ENCODE data around the gene ARAF. TPM values are rescaled to one million over a fixed set of nuclear protein-coding genes. Genes with fewer than 3 reads are reported as not detected.

ARAF gene
- total and polyA plus RNA-seq, 2 of the 13 experiments (the other 11 are each of a cell fraction or from before 2014, with no cell fraction given): 18.0 to 33.1 TPM

DNA sequence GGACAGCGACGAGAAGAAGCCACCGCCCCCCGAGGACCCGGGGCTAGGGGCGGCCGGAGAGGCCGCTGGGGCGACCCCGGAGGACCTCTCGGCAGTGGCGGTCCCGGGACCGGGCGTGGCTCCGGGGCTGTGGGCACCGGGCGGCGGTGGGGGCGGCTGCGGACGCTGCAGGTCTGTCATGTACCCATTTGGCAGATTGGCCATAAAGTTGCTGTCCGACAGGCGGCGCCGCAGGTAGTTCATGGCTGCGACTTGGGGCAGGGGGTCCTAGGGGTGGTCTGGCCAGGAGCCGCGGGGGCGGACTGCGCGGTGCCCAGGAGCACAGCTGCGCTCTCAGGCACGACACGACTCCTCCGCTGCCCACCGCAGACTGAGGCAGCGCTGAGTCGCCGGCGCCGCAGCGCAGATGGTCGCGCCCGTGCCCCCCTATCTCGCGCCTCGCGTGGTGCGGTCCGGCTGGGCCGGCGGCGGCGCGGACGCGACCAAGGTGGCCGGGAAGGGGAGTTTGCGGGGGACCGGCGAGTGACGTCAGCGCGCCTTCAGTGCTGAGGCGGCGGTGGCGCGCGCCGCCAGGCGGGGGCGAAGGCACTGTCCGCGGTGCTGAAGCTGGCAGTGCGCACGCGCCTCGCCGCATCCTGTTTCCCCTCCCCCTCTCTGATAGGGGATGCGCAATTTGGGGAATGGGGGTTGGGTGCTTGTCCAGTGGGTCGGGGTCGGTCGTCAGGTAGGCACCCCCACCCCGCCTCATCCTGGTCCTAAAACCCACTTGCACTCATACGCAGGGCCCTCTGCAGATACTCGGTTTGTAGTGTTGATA lies 58.7 kb downstream of the ARAF start, which contains the start of gene SYN1 (continued):
- no peak for TF ChIP-seq ZNF879 (CRISPR knock-in tag; IDR thresholded peaks at IDR 0.05)
- TF ChIP-seq MYC (CRISPR knock-in tag; IDR thresholded peaks at IDR 0.05; ENCODE audit: borderline replicate concordance): peak; percentile 48; the same call in 1 of the 2 replicates
- no peak for TF ChIP-seq ELF1 (CRISPR knock-in tag; IDR thresholded peaks at IDR 0.05)
- TF ChIP-seq, protein P1, sequence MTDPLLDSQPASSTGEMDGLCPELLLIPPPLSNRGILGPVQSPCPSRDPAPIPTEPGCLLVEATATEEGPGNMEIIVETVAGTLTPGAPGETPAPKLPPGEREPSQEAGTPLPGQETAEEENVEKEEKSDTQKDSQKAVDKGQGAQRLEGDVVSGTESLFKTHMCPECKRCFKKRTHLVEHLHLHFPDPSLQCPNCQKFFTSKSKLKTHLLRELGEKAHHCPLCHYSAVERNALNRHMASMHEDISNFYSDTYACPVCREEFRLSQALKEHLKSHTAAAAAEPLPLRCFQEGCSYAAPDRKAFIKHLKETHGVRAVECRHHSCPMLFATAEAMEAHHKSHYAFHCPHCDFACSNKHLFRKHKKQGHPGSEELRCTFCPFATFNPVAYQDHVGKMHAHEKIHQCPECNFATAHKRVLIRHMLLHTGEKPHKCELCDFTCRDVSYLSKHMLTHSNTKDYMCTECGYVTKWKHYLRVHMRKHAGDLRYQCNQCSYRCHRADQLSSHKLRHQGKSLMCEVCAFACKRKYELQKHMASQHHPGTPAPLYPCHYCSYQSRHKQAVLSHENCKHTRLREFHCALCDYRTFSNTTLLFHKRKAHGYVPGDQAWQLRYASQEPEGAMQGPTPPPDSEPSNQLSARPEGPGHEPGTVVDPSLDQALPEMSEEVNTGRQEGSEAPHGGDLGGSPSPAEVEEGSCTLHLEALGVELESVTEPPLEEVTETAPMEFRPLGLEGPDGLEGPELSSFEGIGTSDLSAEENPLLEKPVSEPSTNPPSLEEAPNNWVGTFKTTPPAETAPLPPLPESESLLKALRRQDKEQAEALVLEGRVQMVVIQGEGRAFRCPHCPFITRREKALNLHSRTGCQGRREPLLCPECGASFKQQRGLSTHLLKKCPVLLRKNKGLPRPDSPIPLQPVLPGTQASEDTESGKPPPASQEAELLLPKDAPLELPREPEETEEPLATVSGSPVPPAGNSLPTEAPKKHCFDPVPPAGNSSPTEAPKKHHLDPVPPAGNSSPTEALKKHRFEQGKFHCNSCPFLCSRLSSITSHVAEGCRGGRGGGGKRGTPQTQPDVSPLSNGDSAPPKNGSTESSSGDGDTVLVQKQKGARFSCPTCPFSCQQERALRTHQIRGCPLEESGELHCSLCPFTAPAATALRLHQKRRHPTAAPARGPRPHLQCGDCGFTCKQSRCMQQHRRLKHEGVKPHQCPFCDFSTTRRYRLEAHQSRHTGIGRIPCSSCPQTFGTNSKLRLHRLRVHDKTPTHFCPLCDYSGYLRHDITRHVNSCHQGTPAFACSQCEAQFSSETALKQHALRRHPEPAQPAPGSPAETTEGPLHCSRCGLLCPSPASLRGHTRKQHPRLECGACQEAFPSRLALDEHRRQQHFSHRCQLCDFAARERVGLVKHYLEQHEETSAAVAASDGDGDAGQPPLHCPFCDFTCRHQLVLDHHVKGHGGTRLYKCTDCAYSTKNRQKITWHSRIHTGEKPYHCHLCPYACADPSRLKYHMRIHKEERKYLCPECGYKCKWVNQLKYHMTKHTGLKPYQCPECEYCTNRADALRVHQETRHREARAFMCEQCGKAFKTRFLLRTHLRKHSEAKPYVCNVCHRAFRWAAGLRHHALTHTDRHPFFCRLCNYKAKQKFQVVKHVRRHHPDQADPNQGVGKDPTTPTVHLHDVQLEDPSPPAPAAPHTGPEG (CRISPR knock-in tag; IDR thresholded peaks at IDR 0.05): no peak
- TF ChIP-seq TGIF2 (CRISPR knock-in tag; IDR thresholded peaks at IDR 0.05): peak; percentile 45; the same call in 1 of the 2 replicates
- no peak for TF ChIP-seq NFE2 (CRISPR knock-in tag; IDR thresholded peaks at IDR 0.05)
- no peak for TF ChIP-seq ZNF678 (CRISPR knock-in tag; IDR thresholded peaks at IDR 0.05)
- TF ChIP-seq KAT7 (CRISPR knock-in tag; IDR thresholded peaks at IDR 0.05; ENCODE audit: borderline replicate concordance): no peak
- no peak for TF ChIP-seq ZSCAN20 (CRISPR knock-in tag; IDR thresholded peaks at IDR 0.05; ENCODE audit: borderline replicate concordance)
- TF ChIP-seq ZNF383 (CRISPR knock-in tag; IDR thresholded peaks at IDR 0.05; ENCODE audit: borderline replicate concordance): no peak
- no peak for TF ChIP-seq ZNF260 (CRISPR knock-in tag; IDR thresholded peaks at IDR 0.05; ENCODE audit: borderline replicate concordance, low read depth)
- TF ChIP-seq ZNF207 (IDR thresholded peaks at IDR 0.05; ENCODE audit: borderline replicate concordance): no peak
- TF ChIP-seq ZNF446 (CRISPR knock-in tag; IDR thresholded peaks at IDR 0.05): no peak
- TF ChIP-seq JDP2 (CRISPR knock-in tag; IDR thresholded peaks at IDR 0.05; ENCODE audit: borderline replicate concordance): no peak
- peak; percentile 57; the same call in 1 of the 2 replicates for TF ChIP-seq ZNF749 (CRISPR knock-in tag; IDR thresholded peaks at IDR 0.05; ENCODE audit: borderline replicate concordance)
- TF ChIP-seq ZNF850 (CRISPR knock-in tag; conservative IDR thresholded peaks at IDR 0.05): no peak
- TF ChIP-seq KLF16 (CRISPR knock-in tag; IDR thresholded peaks at IDR 0.05): peak in 1 of 2 experiments; percentile 51; a peak in 1 of 4 replicates
- TF ChIP-seq NFYC (CRISPR knock-in tag; IDR thresholded peaks at IDR 0.05): no peak
- TF ChIP-seq ZNF160 (CRISPR knock-in tag; IDR thresholded peaks at IDR 0.05): peak; percentile 27; the same call in 1 of the 2 replicates
- TF ChIP-seq ZNF138 (CRISPR knock-in tag; IDR thresholded peaks at IDR 0.05; ENCODE audit: low read depth): no peak
- TF ChIP-seq IRX3 (CRISPR knock-in tag; IDR thresholded peaks at IDR 0.05; ENCODE audit: borderline replicate concordance, low read depth): no peak
- TF ChIP-seq KMT2B (CRISPR knock-in tag; IDR thresholded peaks at IDR 0.05): 0 out of 2 replicates have a peak, but pooled peaks have one; percentile 48
- TF ChIP-seq, protein P2, sequence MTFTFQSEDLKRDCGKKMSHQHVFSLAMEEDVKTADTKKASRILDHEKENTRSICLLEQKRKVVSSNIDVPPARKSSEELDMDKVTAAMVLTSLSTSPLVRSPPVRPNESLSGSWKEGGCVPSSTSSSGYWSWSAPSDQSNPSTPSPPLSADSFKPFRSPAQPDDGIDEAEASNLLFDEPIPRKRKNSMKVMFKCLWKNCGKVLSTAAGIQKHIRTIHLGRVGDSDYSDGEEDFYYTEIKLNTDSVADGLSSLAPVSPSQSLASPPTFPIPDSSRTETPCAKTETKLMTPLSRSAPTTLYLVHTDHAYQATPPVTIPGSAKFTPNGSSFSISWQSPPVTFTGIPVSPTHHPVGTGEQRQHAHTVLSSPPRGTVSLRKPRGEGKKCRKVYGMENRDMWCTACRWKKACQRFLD (CRISPR knock-in tag; IDR thresholded peaks at IDR 0.05; ENCODE audit: borderline replicate concordance): no peak
- TF ChIP-seq ZSCAN9 (CRISPR knock-in tag; IDR thresholded peaks at IDR 0.05; ENCODE audit: borderline replicate concordance): 0 out of 2 replicates have a peak, but pooled peaks have one; percentile 34
- TF ChIP-seq ZNF564 (CRISPR knock-in tag; IDR thresholded peaks at IDR 0.05): no peak
